A549 (cell line): ENCODE data around the gene GTPBP1. TPM values are rescaled to one million over a fixed set of nuclear protein-coding genes. Genes with fewer than 3 reads are reported as not detected.

Source experiments
- ATAC-seq, 2 experiments: fragments of 200-7000 bp in 1 of 2; fragments of >200 bp in 1 of 2; cut with Nextera tagmentation in 1 of 2; cut with Tn5 transposase in 1 of 2; 3 replicates each; pipeline versions ENCODE4 v1.8.0 to v1.9.1; 2018 to 2020; ENCODE audit warnings: mild to moderate bottlenecking in 1 of 2, moderate library complexity in 1 of 2
- CTCF ChIA-PET: fragments of 300-600 bp; sonication (Branson Sonifier 250); formaldehyde crosslinking; extraction: SDS; loops from one replicate; lab custom pipeline; 2021; ENCODE audit warnings: antibody characterized with exemption, inconsistent platforms; lab: Yijun Ruan, JAX
- POLR2A ChIA-PET: fragments of 350-600 bp; formaldehyde crosslinking; extraction: SDS; loops from one replicate; lab custom pipeline; 2021; ENCODE audit warnings: antibody characterized with exemption, inconsistent platforms; lab: Yijun Ruan, JAX
- DNase-seq, 2 experiments: peaks; one replicate each; pipeline versions ENCODE4 v3.0.0 to v3.0.0-alpha.2; 2011 to 2016; ENCODE audit warnings: low read depth in 1 of 2, low spot score in 1 of 2
- FAIRE-seq: peaks from 2 replicates; lab custom pipeline; 2011; peaks lifted over from hg19 to GRCh38; lab: Jason Lieb, UNC
- H3K27ac ChIP-seq, 2 experiments: fragments of >200 bp; sonication (Bioruptor Twin); formaldehyde crosslinking; 3 replicates each; pipeline ENCODE4 v1.5.1; 2016 to 2017
- H3K4me1 ChIP-seq: fragments of >200 bp; sonication (Bioruptor Twin); formaldehyde crosslinking; 3 replicates; pipeline ENCODE4 v1.6.1; 2016
- H3K4me2 ChIP-seq: fragments of >200 bp; sonication (Bioruptor Twin); formaldehyde crosslinking; 3 replicates; pipeline ENCODE4 v1.6.1; 2016
- H3K4me3 ChIP-seq: fragments of >200 bp; sonication (Bioruptor Twin); formaldehyde crosslinking; 3 replicates; pipeline ENCODE4 v1.5.1; 2016
- H3K9me3 ChIP-seq: fragments of >200 bp; sonication (Bioruptor Twin); formaldehyde crosslinking; 3 replicates; pipeline ENCODE4 v1.6.1; 2016
- FOSB ChIP-seq: fragments of 250-450 bp; sonication (Bioruptor Pico); IDR thresholded peaks from 2 replicates; pipeline ENCODE4 v1.5.0; 2020; ENCODE audit warnings: mild to moderate bottlenecking, moderate library complexity
- FOSL2 ChIP-seq, 2 experiments: fragments of 450-650 bp in 1 of 2; fragments of >200 bp in 1 of 2; sonication (Bioruptor Twin) in 1 of 2; formaldehyde crosslinking; IDR thresholded peaks; 2 replicates each; pipeline versions ENCODE4 v1.5.0 to v1.6.1; 2016 to 2020; ENCODE audit warnings: mild to moderate bottlenecking in 1 of 2, moderate library complexity in 1 of 2
- FOXS1 ChIP-seq: fragments of 250-450 bp; sonication (Bioruptor Pico); IDR thresholded peaks from 2 replicates; pipeline ENCODE4 v1.5.0; 2020; ENCODE audit warnings: mild to moderate bottlenecking, moderate library complexity
- GATA3 ChIP-seq: IDR thresholded peaks from 2 replicates; pipeline ENCODE4 v1.6.1; 2012; ENCODE audit warnings: borderline replicate concordance
- HDAC2 ChIP-seq: fragments of 200-600 bp; sonication (generic); IDR thresholded peaks from 2 replicates; pipeline ENCODE4 v1.6.1; 2016
- HOXB13 ChIP-seq: fragments of 250-450 bp; sonication (Bioruptor Pico); IDR thresholded peaks from 2 replicates; pipeline ENCODE4 v1.5.0; 2020; ENCODE audit warnings: low read depth, mild to moderate bottlenecking, moderate library complexity
- HOXB5 ChIP-seq: fragments of 250-450 bp; sonication (Bioruptor Pico); IDR thresholded peaks from 2 replicates; pipeline ENCODE4 v1.5.0; 2020; ENCODE audit warnings: mild to moderate bottlenecking, moderate library complexity
- JUN ChIP-seq, 2 experiments: fragments of >200 bp; sonication (Bioruptor Twin); formaldehyde crosslinking; IDR thresholded peaks; 2 replicates in 1 of 2; 3 replicates in 1 of 2; pipeline ENCODE4 v1.6.1; 2016 to 2017
- KDM5A ChIP-seq: fragments of 200-600 bp; sonication (generic); IDR thresholded peaks from 2 replicates; pipeline ENCODE4 v1.6.1; 2016; ENCODE audit warnings: antibody characterized with exemption, mild to moderate bottlenecking
- MAZ ChIP-seq: fragments of 150-350 bp; IDR thresholded peaks from 2 replicates; pipeline ENCODE4 v1.6.1; 2014; ENCODE audit warnings: antibody characterized with exemption, low read depth, low read length, borderline replicate concordance
- MYC ChIP-seq: IDR thresholded peaks from 2 replicates; pipeline ENCODE4 v1.6.1; 2012; ENCODE audit warnings: mild to moderate bottlenecking, inconsistent platforms, low read length, improper control_type of control experiment, borderline replicate concordance
- NPAS2 ChIP-seq: fragments of 250-450 bp; sonication (Bioruptor Pico); IDR thresholded peaks from 2 replicates; pipeline ENCODE4 v1.8.0; 2022; ENCODE audit warnings: mild to moderate bottlenecking, moderate library complexity, borderline replicate concordance
- PHF8 ChIP-seq: fragments of 200-600 bp; sonication (generic); IDR thresholded peaks from 2 replicates; pipeline ENCODE4 v1.6.1; 2016; ENCODE audit warnings: low read depth, mild to moderate bottlenecking, antibody characterized with exemption, moderate library complexity, borderline replicate concordance
- POLR2A ChIP-seq: IDR thresholded peaks from 2 replicates; pipeline ENCODE4 v1.6.1; 2012; ENCODE audit warnings: mild to moderate bottlenecking, low read length
- POLR2AphosphoS2 ChIP-seq: conservative IDR thresholded peaks from 2 replicates; pipeline ENCODE4 v1.6.1; 2012; ENCODE audit warnings: low read length, improper control_type of control experiment, inconsistent platforms
- RAD21 ChIP-seq, 2 experiments: fragments of >200 bp in 1 of 2; sonication (Bioruptor Twin) in 1 of 2; formaldehyde crosslinking in 1 of 2; IDR thresholded peaks in 1 of 2; conservative IDR thresholded peaks in 1 of 2; 2 replicates in 1 of 2; 3 replicates in 1 of 2; pipeline ENCODE4 v1.6.1; 2012 to 2018; ENCODE audit warnings: inconsistent platforms in 1 of 2
- SMC3 ChIP-seq: fragments of >200 bp; sonication (Bioruptor Twin); formaldehyde crosslinking; IDR thresholded peaks from 3 replicates; pipeline ENCODE4 v1.6.1; 2018; ENCODE audit warnings: inconsistent platforms
- TP53 ChIP-seq: fragments of 250-450 bp; sonication (Bioruptor Pico); IDR thresholded peaks from 2 replicates; pipeline ENCODE4 v1.5.0; 2021; ENCODE audit warnings: mild to moderate bottlenecking, moderate library complexity
- ZSCAN20 ChIP-seq: fragments of 250-450 bp; sonication (Bioruptor Pico); IDR thresholded peaks from 2 replicates; pipeline ENCODE4 v1.8.0; 2022; ENCODE audit warnings: mild to moderate bottlenecking, moderate library complexity
- WGBS: methylation state at CpG from one replicate; pipeline ENCODE4 v1.1.6; 2017; ENCODE audit errors: missing lambda C conversion rate; 5-methylcytosine and 5-hydroxymethylcytosine counted together
- polyA plus RNA-seq, 4 experiments: library from polyadenylated mRNA; depleted of rRNA in 3 of 4; stranded (reverse); fragments of >200 nt; fragmentation: RNase III in 1 of 4; extraction: RNeasy Plus Mini Kit Qiagen cat#74134 plus additional on column Dnase treatment in 1 of 4; gene quantifications; 2 replicates in 3 of 4; 3 replicates in 1 of 4; pipeline ENCODE4 v1.2.3, GENCODE V29; 2011 to 2017
- TF ChIP-seq, protein P1 (sequence below): fragments of >200 bp; sonication (Bioruptor Twin); formaldehyde crosslinking; IDR thresholded peaks from 3 replicates; pipeline ENCODE4 v1.5.1; 2016
- TF ChIP-seq, protein P2 (sequence below): fragments of 250-450 bp; sonication (Bioruptor Pico); IDR thresholded peaks from 2 replicates; pipeline ENCODE4 v1.5.0; 2021; ENCODE audit warnings: mild to moderate bottlenecking, moderate library complexity, borderline replicate concordance
- TF ChIP-seq, protein P3 (sequence below): fragments of >200 bp; sonication (Bioruptor Twin); formaldehyde crosslinking; IDR thresholded peaks from 2 replicates; pipeline ENCODE4 v1.6.1; 2016
- TF ChIP-seq, protein P4 (sequence below): IDR thresholded peaks from 2 replicates; pipeline ENCODE4 v1.6.1; 2012
- TF ChIP-seq, protein P5 (sequence below): IDR thresholded peaks from 2 replicates; pipeline ENCODE4 v1.6.1; 2012

GTPBP1 gene
- polyA plus RNA-seq, 2 of the 4 experiments (the other 2 are of a cell fraction), result 9.0 to 15.1 TPM

DNA sequence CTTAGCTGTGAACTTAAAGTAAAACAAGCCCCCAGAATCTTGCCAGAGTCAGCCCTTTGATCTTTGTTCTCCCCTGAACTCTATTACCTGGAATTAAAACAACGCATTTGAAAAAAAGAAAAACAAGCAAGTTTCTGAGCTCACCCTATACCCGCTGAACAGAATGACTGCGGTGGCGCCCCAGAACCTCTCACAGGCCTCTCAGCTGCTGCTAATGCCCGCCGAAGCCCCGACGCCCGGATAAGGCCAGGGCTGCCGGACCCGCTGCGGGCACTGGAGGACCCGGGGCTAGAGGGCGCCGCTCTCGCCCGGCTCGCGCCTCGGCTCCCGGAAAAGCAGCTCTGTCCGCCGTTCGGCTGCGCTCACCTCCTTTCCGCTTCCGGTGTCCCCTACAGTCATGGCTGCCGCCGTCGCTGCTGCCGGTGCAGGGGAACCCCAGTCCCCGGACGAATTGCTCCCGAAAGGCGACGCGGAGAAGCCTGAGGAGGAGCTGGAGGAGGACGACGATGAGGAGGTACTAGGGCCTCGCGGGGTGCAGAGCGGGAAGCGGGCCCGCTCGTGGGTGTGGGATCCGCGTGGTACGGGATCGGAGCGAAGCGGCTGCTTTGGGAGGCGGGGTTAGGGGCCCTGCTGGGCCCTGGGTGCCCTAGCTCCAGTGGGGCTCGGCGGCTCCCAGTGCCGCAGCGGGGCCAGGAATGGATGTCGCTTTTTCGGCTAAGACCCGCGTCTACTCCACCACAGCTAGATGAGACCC, 24.0 kb upstream of the GTPBP1 start, which contains the start of gene TOMM22:
Gene TOMM22, plus strand, starts transcription at position 376 of the 754 bp plus-strand sequence. Its CDS starts 22 bp downstream, at position 398.
- ChIA-PET POLR2A (interaction anchor here (0.6 to 1.8 kb wide), 9 partner anchors 11 to 784 kb away, joined by 3 to 15 read pairs (median 6); partner anchors contain the start of genes GTPBP1 and JOSD1), CTCF (interaction anchor here (0.6 to 3.5 kb wide), 15 partner anchors 9 to 629 kb away, joined by 3 to 47 read pairs (median 5); no protein-coding TSS in a partner anchor)
- H3K4me2 ChIP-seq, result peak within 1 kb of the TSS; percentile 87
- peak; percentile 99 for ATAC-seq
- peak within 1 kb of the TSS; percentile 88 to 92 for H3K27ac ChIP-seq
- TF ChIP-seq FOSL2 (IDR thresholded peaks at IDR 0.05) (no peak), FOSL2 (CRISPR knock-in tag; IDR thresholded peaks at IDR 0.05) (peak; percentile 3; the same call in 1 of the 2 replicates), ZSCAN20 (CRISPR knock-in tag) (no peak), HDAC2 (peak; percentile 97), FOSB (CRISPR knock-in tag) (no peak), SMC3 (peak; percentile 51), PHF8 (peak; percentile 87; the same call in 1 of the 2 replicates), MAZ (no peak), HOXB5 (CRISPR knock-in tag) (no peak), POLR2A (peak; percentile 60), TP53 (CRISPR knock-in tag) (no peak), GATA3 (0 out of 2 replicates have a peak, but pooled peaks have one; percentile 35), JUN (IDR thresholded peaks at IDR 0.05) (peak; percentile 75 to 94; a peak in 4 of 5 replicates), NPAS2 (CRISPR knock-in tag) (no peak), MYC (0 out of 2 replicates have a peak, but pooled peaks have one; percentile 53), KDM5A (peak; percentile 99), POLR2AphosphoS2 (no peak), FOXS1 (CRISPR knock-in tag) (0 out of 2 replicates have a peak, but pooled peaks have one; percentile 36), HOXB13 (CRISPR knock-in tag) (no peak), RAD21 (conservative IDR thresholded peaks at IDR 0.05 in 1 of 2, IDR thresholded peaks at IDR 0.05 in 1 of 2) (peak in 1 of 2 experiments; percentile 36; a peak in 1 of 5 replicates)
- TF ChIP-seq, protein P1, sequence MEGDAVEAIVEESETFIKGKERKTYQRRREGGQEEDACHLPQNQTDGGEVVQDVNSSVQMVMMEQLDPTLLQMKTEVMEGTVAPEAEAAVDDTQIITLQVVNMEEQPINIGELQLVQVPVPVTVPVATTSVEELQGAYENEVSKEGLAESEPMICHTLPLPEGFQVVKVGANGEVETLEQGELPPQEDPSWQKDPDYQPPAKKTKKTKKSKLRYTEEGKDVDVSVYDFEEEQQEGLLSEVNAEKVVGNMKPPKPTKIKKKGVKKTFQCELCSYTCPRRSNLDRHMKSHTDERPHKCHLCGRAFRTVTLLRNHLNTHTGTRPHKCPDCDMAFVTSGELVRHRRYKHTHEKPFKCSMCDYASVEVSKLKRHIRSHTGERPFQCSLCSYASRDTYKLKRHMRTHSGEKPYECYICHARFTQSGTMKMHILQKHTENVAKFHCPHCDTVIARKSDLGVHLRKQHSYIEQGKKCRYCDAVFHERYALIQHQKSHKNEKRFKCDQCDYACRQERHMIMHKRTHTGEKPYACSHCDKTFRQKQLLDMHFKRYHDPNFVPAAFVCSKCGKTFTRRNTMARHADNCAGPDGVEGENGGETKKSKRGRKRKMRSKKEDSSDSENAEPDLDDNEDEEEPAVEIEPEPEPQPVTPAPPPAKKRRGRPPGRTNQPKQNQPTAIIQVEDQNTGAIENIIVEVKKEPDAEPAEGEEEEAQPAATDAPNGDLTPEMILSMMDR, result peak; percentile 63
- TF ChIP-seq, protein P2, sequence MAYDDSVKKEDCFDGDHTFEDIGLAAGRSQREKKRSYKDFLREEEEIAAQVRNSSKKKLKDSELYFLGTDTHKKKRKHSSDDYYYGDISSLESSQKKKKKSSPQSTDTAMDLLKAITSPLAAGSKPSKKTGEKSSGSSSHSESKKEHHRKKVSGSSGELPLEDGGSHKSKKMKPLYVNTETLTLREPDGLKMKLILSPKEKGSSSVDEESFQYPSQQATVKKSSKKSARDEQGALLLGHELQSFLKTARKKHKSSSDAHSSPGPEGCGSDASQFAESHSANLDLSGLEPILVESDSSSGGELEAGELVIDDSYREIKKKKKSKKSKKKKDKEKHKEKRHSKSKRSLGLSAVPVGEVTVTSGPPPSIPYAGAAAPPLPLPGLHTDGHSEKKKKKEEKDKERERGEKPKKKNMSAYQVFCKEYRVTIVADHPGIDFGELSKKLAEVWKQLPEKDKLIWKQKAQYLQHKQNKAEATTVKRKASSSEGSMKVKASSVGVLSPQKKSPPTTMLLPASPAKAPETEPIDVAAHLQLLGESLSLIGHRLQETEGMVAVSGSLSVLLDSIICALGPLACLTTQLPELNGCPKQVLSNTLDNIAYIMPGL, result peak; percentile 58; the same call in 1 of the 2 replicates
- TF ChIP-seq, protein P3, sequence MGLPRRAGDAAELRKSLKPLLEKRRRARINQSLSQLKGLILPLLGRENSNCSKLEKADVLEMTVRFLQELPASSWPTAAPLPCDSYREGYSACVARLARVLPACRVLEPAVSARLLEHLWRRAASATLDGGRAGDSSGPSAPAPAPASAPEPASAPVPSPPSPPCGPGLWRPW, result no peak
- TF ChIP-seq, protein P4, sequence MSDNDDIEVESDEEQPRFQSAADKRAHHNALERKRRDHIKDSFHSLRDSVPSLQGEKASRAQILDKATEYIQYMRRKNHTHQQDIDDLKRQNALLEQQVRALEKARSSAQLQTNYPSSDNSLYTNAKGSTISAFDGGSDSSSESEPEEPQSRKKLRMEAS, result peak; percentile 82
- TF ChIP-seq, protein P5, sequence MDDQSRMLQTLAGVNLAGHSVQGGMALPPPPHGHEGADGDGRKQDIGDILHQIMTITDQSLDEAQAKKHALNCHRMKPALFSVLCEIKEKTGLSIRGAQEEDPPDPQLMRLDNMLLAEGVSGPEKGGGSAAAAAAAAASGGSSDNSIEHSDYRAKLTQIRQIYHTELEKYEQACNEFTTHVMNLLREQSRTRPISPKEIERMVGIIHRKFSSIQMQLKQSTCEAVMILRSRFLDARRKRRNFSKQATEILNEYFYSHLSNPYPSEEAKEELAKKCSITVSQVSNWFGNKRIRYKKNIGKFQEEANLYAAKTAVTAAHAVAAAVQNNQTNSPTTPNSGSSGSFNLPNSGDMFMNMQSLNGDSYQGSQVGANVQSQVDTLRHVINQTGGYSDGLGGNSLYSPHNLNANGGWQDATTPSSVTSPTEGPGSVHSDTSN, result 0 out of 2 replicates have a peak, but pooled peaks have one; percentile 31
- TF ChIP-seq, all 56 proteins: peak for 15
- DNase-seq (peak; percentile 85 to 87), FAIRE-seq (no peak)
- no peaks in the 10 kb centered on the region for H3K4me1 ChIP-seq
- 1% methylated on average over 4 of the region's 60 CpGs for WGBS
- H3K9me3 ChIP-seq, result peaks cover 8% of the 10 kb centered on the region
- peak within 1 kb of the TSS; percentile 87 for H3K4me3 ChIP-seq
